H1 (cell line): ENCODE measurements around the gene CASZ1. TPM values are rescaled to one million over a fixed set of nuclear protein-coding genes. Genes with fewer than 3 reads are reported as not detected.

Source experiments
- CTCF ChIA-PET: fragments of 300-600 bp; sonication (Branson Sonifier 250); formaldehyde crosslinking; loops from one replicate; lab custom pipeline; 2021; ENCODE audit not compliant: partially characterized antibody; lab: Charles Lee
- POLR2A ChIA-PET: fragments of 300-600 bp; sonication (Branson Sonifier 250); formaldehyde crosslinking; loops from one replicate; lab custom pipeline; 2021; ENCODE audit warnings: inconsistent platforms; ENCODE audit not compliant: partially characterized antibody; lab: Charles Lee
- DNase-seq, 2 experiments: peaks; one replicate each; pipeline versions ENCODE4 v3.0.0 to v3.0.0-alpha.2; 2010 to 2022; ENCODE audit warnings: low spot score in 2 of 2, low read depth in 1 of 2, mixed read lengths in 1 of 2
- FAIRE-seq: peaks from 2 replicates; lab custom pipeline; 2011; peaks lifted over from hg19 to GRCh38; lab: Jason Lieb, UNC
- H2AFZ ChIP-seq: 2 replicates; pipeline ENCODE4 v1.8.1; 2012; ENCODE audit warnings: low read length, inconsistent platforms
- H2AK5ac ChIP-seq: 2 replicates; pipeline ENCODE4 v1.6.1; 2013; ENCODE audit warnings: low read depth, low read length
- H2BK120ac ChIP-seq: replicated peaks from 2 replicates; pipeline ENCODE3; 2013; ENCODE audit warnings: low read depth, low read length, inconsistent platforms
- H2BK12ac ChIP-seq: 2 replicates; pipeline ENCODE4 v1.6.1; 2013; ENCODE audit warnings: low read depth, low read length
- H2BK15ac ChIP-seq: 2 replicates; pipeline ENCODE4 v1.6.1; 2013; ENCODE audit warnings: low read length
- H2BK20ac ChIP-seq: 2 replicates; pipeline ENCODE4 v1.6.1; 2013; ENCODE audit warnings: low read length
- H2BK5ac ChIP-seq: 2 replicates; pipeline ENCODE4 v1.6.1; 2013; ENCODE audit warnings: low read depth, low read length
- H3K14ac ChIP-seq: 2 replicates; pipeline ENCODE4 v1.6.1; 2013; ENCODE audit warnings: inconsistent platforms; ENCODE audit not compliant: insufficient read length
- H3K18ac ChIP-seq: 2 replicates; pipeline ENCODE4 v1.6.1; 2013; ENCODE audit warnings: low read length; ENCODE audit errors: extremely low read depth
- H3K23ac ChIP-seq: 2 replicates; pipeline ENCODE4 v1.6.1; 2013; ENCODE audit warnings: inconsistent platforms; ENCODE audit not compliant: insufficient read length
- H3K23me2 ChIP-seq: 2 replicates; pipeline ENCODE4 v1.6.1; 2013; ENCODE audit warnings: low read depth, low read length
- H3K27ac ChIP-seq: 2 replicates; pipeline ENCODE4 v1.6.1; 2011; ENCODE audit warnings: low read depth, low read length, inconsistent platforms
- H3K27me3 ChIP-seq, 4 experiments: replicated peaks in 1 of 4; 1 replicate in 1 of 4; 2 replicates in 3 of 4; pipeline versions ENCODE4 v1.6.1 to v1.8.1; 2011 to 2013; ENCODE audit warnings: low read length in 3 of 4, mild to moderate bottlenecking in 3 of 4, inconsistent platforms in 2 of 4, mixed read lengths in 2 of 4, moderate library complexity in 1 of 4; ENCODE audit not compliant: control insufficient read depth in 3 of 4, insufficient read depth in 3 of 4; ENCODE audit errors: extremely low read depth in 1 of 4
- H3K36me3 ChIP-seq, 4 experiments: 2 replicates each; pipeline versions ENCODE4 v1.6.1 to v1.8.1; 2011 to 2013; ENCODE audit warnings: mild to moderate bottlenecking in 4 of 4, low read length in 3 of 4, moderate library complexity in 2 of 4, control low read depth in 1 of 4, inconsistent platforms in 1 of 4; ENCODE audit not compliant: insufficient read depth in 4 of 4, control insufficient read depth in 2 of 4
- H3K4ac ChIP-seq: replicated peaks from 2 replicates; pipeline ENCODE3; 2013; ENCODE audit warnings: low read length, low read depth, mixed read lengths, inconsistent platforms; ENCODE audit not compliant: insufficient read length
- H3K4me1 ChIP-seq, 4 experiments: replicated peaks in 1 of 4; 1 replicate in 1 of 4; 2 replicates in 3 of 4; pipeline versions ENCODE4 v1.6.1 to v1.8.1; 2011 to 2013; ENCODE audit warnings: low read length in 3 of 4, inconsistent platforms in 2 of 4, mixed read lengths in 1 of 4; ENCODE audit not compliant: insufficient read depth in 4 of 4, control insufficient read depth in 3 of 4
- H3K4me2 ChIP-seq, 2 experiments: 2 replicates each; pipeline versions ENCODE4 v1.6.1 to v1.8.1; 2011 to 2013; ENCODE audit warnings: low read depth in 2 of 2, low read length in 2 of 2, control low read depth in 1 of 2, inconsistent platforms in 1 of 2, mild to moderate bottlenecking in 1 of 2; ENCODE audit not compliant: insufficient read depth in 1 of 2
- H3K4me3 ChIP-seq, 4 experiments: fragments of 200-600, 300-600 bp in 1 of 4; sonication (generic), shearing (Covaris generic), sonication (Bioruptor Twin) in 1 of 4; 2 replicates each; pipeline versions ENCODE4 v1.5.1 to v1.8.1; 2011 to 2016; ENCODE audit warnings: low read length in 4 of 4, low read depth in 3 of 4, control low read depth in 2 of 4, inconsistent platforms in 2 of 4, mild to moderate bottlenecking in 2 of 4, mixed read lengths in 1 of 4, moderate library complexity in 1 of 4; ENCODE audit not compliant: insufficient read depth in 2 of 4; ENCODE audit errors: extremely low read depth in 1 of 4
- H3K56ac ChIP-seq: replicated peaks from 2 replicates; pipeline ENCODE3; 2013; ENCODE audit warnings: low read depth, mild to moderate bottlenecking, mixed read lengths, low read length, inconsistent platforms; ENCODE audit not compliant: insufficient read length
- H3K79me1 ChIP-seq: 2 replicates; pipeline ENCODE4 v1.6.1; 2013; ENCODE audit warnings: low read depth, low read length, control low read depth
- H3K79me2 ChIP-seq, 2 experiments: 2 replicates each; pipeline versions ENCODE4 v1.6.1 to v1.8.1; 2012 to 2013; ENCODE audit warnings: low read length in 2 of 2, mild to moderate bottlenecking in 2 of 2, inconsistent platforms in 1 of 2; ENCODE audit not compliant: insufficient read depth in 2 of 2, control insufficient read depth in 1 of 2
- H3K9ac ChIP-seq, 4 experiments: replicated peaks in 1 of 4; 1 replicate in 1 of 4; 2 replicates in 3 of 4; pipeline versions ENCODE4 v1.6.1 to v1.8.1; 2011 to 2013; ENCODE audit warnings: low read depth in 3 of 4, low read length in 3 of 4, control low read depth in 2 of 4, mild to moderate bottlenecking in 2 of 4, moderate library complexity in 2 of 4, inconsistent platforms in 1 of 4; ENCODE audit errors: extremely low read depth in 1 of 4
- H3K9me3 ChIP-seq, 2 experiments: 2 replicates each; pipeline versions ENCODE4 v1.6.1 to v1.8.1; 2012 to 2013; ENCODE audit warnings: mild to moderate bottlenecking in 2 of 2, moderate library complexity in 2 of 2, control low read depth in 1 of 2, inconsistent platforms in 1 of 2, low read depth in 1 of 2, low read length in 1 of 2, mixed read lengths in 1 of 2; ENCODE audit not compliant: insufficient read depth in 2 of 2
- H4K20me1 ChIP-seq, 2 experiments: replicated peaks in 1 of 2; 2 replicates each; pipeline versions ENCODE3 to v1.8.1; 2011 to 2013; ENCODE audit warnings: inconsistent platforms in 2 of 2, low read length in 2 of 2, mild to moderate bottlenecking in 1 of 2; ENCODE audit not compliant: insufficient read depth in 2 of 2, control insufficient read depth in 1 of 2
- H4K5ac ChIP-seq: 2 replicates; pipeline ENCODE4 v1.6.1; 2013; ENCODE audit warnings: low read length, low read depth, mixed read lengths, inconsistent platforms; ENCODE audit not compliant: insufficient read length
- H4K8ac ChIP-seq: 2 replicates; pipeline ENCODE4 v1.8.0; 2013; ENCODE audit warnings: mild to moderate bottlenecking, moderate library complexity, low read length, inconsistent platforms; ENCODE audit not compliant: insufficient read depth; ENCODE audit errors: extremely low read depth
- H4K91ac ChIP-seq: replicated peaks from 2 replicates; pipeline ENCODE3; 2013; ENCODE audit warnings: low read length, mixed read lengths, inconsistent platforms; ENCODE audit not compliant: insufficient read length
- CBX5 ChIP-seq: fragments of 300-800, 300-1000 bp; sonication (generic); IDR thresholded peaks from 2 replicates; pipeline ENCODE4 v1.7.1; 2016; ENCODE audit warnings: antibody characterized with exemption, low read length, low read depth
- CTBP2 ChIP-seq: IDR thresholded peaks from 2 replicates; pipeline ENCODE4 v1.7.0; 2011; ENCODE audit warnings: borderline replicate concordance, mild to moderate bottlenecking, moderate library complexity, mixed read lengths, low read length; ENCODE audit not compliant: insufficient read depth, insufficient read length
- HDAC2 ChIP-seq, 2 experiments: fragments of 300-600 bp in 1 of 2; sonication (generic) in 1 of 2; IDR thresholded peaks; 2 replicates each; pipeline ENCODE4 v1.6.1; 2011 to 2012; ENCODE audit warnings: low read depth in 2 of 2, low read length in 2 of 2, mild to moderate bottlenecking in 2 of 2, moderate library complexity in 2 of 2, borderline replicate concordance in 1 of 2, inconsistent platforms in 1 of 2
- PHF8 ChIP-seq: fragments of 200-600 bp; sonication (generic); conservative IDR thresholded peaks from 2 replicates; pipeline ENCODE4 v1.7.1; 2012; ENCODE audit warnings: low read depth, mild to moderate bottlenecking, inconsistent platforms, low read length, moderate library complexity
- POLR2AphosphoS5 ChIP-seq: IDR thresholded peaks from 2 replicates; pipeline ENCODE4 v1.6.1; 2011; ENCODE audit warnings: low read depth, low read length
- SIN3A ChIP-seq, 2 experiments: IDR thresholded peaks in 1 of 2; conservative IDR thresholded peaks in 1 of 2; 2 replicates each; pipeline ENCODE4 v1.6.1; 2011 to 2012; ENCODE audit warnings: low read length in 2 of 2, improper control_type of control experiment in 1 of 2, low read depth in 1 of 2, mild to moderate bottlenecking in 1 of 2
- SP2 ChIP-seq: IDR thresholded peaks from 2 replicates; pipeline ENCODE4 v1.6.1; 2012; ENCODE audit warnings: mild to moderate bottlenecking, low read length, inconsistent platforms
- WGBS, 2 experiments: shearing (Covaris generic) in 1 of 2; methylation state at CpG; one replicate each; pipeline versions ENCODE4 v1.1.6 to v1.1.7; 2013 to 2015; ENCODE audit warnings: low lambda C conversion rate in 2 of 2, mixed read lengths in 2 of 2, inconsistent platforms in 1 of 2, low coverage in 1 of 2, missing lambda C conversion rate in 1 of 2; ENCODE audit not compliant: insufficient replicate concordance in 2 of 2, insufficient coverage in 1 of 2, insufficient read length in 1 of 2; ENCODE audit errors: extremely low coverage in 1 of 2, missing lambda C conversion rate in 1 of 2; 5-methylcytosine and 5-hydroxymethylcytosine counted together
- polyA plus RNA-seq, 7 experiments: library from polyadenylated mRNA; depleted of rRNA in 3 of 7; stranded (reverse) in 5 of 7; unstranded in 2 of 7; fragments of >200 nt in 5 of 7; fragments of 200-250 nt in 2 of 7; gene quantifications; 1 replicate in 5 of 7; 2 replicates in 1 of 7; 4 replicates in 1 of 7; pipeline versions ENCODE4 v1.2.1 to v1.2.3, GENCODE V29; 2011 to 2013; ENCODE audit warnings: missing spikeins in 2 of 7, mixed read lengths in 2 of 7
- total RNA-seq: library from RNA; stranded (reverse); fragmentation: NEBNext Ultra II Directional; extraction: Animal tissue kit (Norgen Biotek cat#: 25700); gene quantifications from 2 replicates; pipeline ENCODE4 v1.2.1, GENCODE V29; 2021

The CASZ1 gene
- total and polyA plus RNA-seq, 2 of the 8 experiments (the other 6 are each of a cell fraction or from before 2014, with no cell fraction given) = 4.4 to 7.7 TPM

- no peak overlapping the region for H2BK120ac ChIP-seq
- H3K9me3 ChIP-seq = no peaks in the 10 kb centered on the region
- POLR2A ChIA-PET = interaction anchor here (0.6 to 1.0 kb wide), 2 partner anchors 13 to 987 kb away, joined by 3 to 4 read pairs; no protein-coding TSS in a partner anchor
- H3K9ac ChIP-seq = no peak overlapping the region
- H3K56ac ChIP-seq = no peak overlapping the region
- no peak overlapping the region for H4K8ac ChIP-seq
- no peak overlapping the region for H2AFZ ChIP-seq
- H2BK5ac ChIP-seq = no peak overlapping the region
- H4K5ac ChIP-seq = no peak overlapping the region
- no peak overlapping the region for H3K4me3 ChIP-seq
- H2BK20ac ChIP-seq = no peak overlapping the region
- H2BK12ac ChIP-seq = no peak overlapping the region
- H2AK5ac ChIP-seq = no peak overlapping the region
- peaks cover 0 to 4% of the 10 kb centered on the region in 2 experiments for H4K20me1 ChIP-seq
- no peak overlapping the region for H3K18ac ChIP-seq
- H2BK15ac ChIP-seq = no peak overlapping the region
- no peak overlapping the region for H3K4ac ChIP-seq
- H3K23ac ChIP-seq = no peak overlapping the region
- DNase-seq (no peak), FAIRE-seq (no peak)
- H3K23me2 ChIP-seq = peaks cover 4% of the 10 kb centered on the region; the same call in 1 of the 2 replicates
- H4K91ac ChIP-seq = no peak overlapping the region
- H3K14ac ChIP-seq = no peak overlapping the region
- H3K27me3 ChIP-seq = peaks cover 0 to 5% (median 2%) of the 10 kb centered on the region in 4 experiments; a peak in 2 of 7 replicates
- H3K79me1 ChIP-seq = peaks cover 2% of the 10 kb centered on the region; the same call in 1 of the 2 replicates
- no peak overlapping the region for H3K4me2 ChIP-seq
- H3K79me2 ChIP-seq = no peaks in the 10 kb centered on the region
- H3K4me1 ChIP-seq = peaks cover 0 to 11% (median 5%) of the 10 kb centered on the region in 4 experiments; a peak in 6 of 7 replicates
- CTCF ChIA-PET = interaction anchor here (0.7 to 3.7 kb wide), 14 partner anchors 10 to 252 kb away, joined by 3 to 20 read pairs (median 4); partner anchors contain the start of gene CASZ1
- no peaks in the 10 kb centered on the region for H3K36me3 ChIP-seq
- 83% methylated on average over 1 of the region's 1 CpG; no CpG with 5 or more reads in 1 of the 2 experiments for WGBS, 2 experiments
- no peak for TF ChIP-seq SP2
- no peak for TF ChIP-seq CBX5
- no peak for TF ChIP-seq HDAC2 (IDR thresholded peaks at IDR 0.05; ENCODE audit: borderline replicate concordance in 1 of 2, low read depth in 2 of 2, low read length in 2 of 2)
- no peak for TF ChIP-seq CTBP2
- TF ChIP-seq SIN3A (conservative IDR thresholded peaks at IDR 0.05 in 1 of 2, IDR thresholded peaks at IDR 0.05 in 1 of 2; ENCODE audit: low read depth in 1 of 2, low read length in 2 of 2) = no peak
- TF ChIP-seq POLR2AphosphoS5 = no peak
- TF ChIP-seq PHF8 = no peak
- H3K27ac ChIP-seq = no peak overlapping the region
Observed at GRCh38 chr1:10691740-10692125, 104.7 kb downstream of the CASZ1 start.
